ENCODE results near the gene APOC3.

APOC3 gene

DNA sequence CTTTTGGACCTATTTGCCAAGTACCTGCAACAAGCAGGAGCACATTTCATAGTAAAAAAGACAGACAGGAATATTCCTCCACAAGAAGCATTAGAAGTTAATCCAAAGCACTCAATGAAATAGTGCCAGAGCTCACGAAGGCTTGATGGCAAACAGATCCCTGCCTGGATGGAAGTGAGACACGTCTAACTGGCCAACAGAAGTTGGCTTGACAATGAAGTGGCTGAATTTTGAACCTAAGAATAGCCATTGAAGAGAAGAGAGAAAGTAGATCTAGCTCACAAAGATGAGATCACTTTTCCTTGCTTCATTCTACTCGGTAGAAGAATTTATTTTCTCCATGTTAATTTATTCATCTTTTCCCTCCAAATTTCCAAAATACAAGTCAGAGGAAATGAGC is 38.4 kb downstream of the APOC3 start:
- TF ChIP-seq, protein P1, sequence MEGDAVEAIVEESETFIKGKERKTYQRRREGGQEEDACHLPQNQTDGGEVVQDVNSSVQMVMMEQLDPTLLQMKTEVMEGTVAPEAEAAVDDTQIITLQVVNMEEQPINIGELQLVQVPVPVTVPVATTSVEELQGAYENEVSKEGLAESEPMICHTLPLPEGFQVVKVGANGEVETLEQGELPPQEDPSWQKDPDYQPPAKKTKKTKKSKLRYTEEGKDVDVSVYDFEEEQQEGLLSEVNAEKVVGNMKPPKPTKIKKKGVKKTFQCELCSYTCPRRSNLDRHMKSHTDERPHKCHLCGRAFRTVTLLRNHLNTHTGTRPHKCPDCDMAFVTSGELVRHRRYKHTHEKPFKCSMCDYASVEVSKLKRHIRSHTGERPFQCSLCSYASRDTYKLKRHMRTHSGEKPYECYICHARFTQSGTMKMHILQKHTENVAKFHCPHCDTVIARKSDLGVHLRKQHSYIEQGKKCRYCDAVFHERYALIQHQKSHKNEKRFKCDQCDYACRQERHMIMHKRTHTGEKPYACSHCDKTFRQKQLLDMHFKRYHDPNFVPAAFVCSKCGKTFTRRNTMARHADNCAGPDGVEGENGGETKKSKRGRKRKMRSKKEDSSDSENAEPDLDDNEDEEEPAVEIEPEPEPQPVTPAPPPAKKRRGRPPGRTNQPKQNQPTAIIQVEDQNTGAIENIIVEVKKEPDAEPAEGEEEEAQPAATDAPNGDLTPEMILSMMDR (conservative IDR thresholded peaks at IDR 0.05; ENCODE audit: low read depth, low read length), result no peak
- Histone ChIP-seq H2AFZ (ENCODE audit: low read depth) (no peak overlapping the region), H3K79me2 (ENCODE audit: insufficient read depth, low read depth) (no peaks in the 10 kb centered on the region), H3K9ac (no peak overlapping the region), H3K4me3 (IDR thresholded peaks at IDR 0.05; ENCODE audit: insufficient read depth, low read depth, low read length) (no peak overlapping the region), H3K27ac (no peak overlapping the region), H3K36me3 (ENCODE audit: insufficient read depth) (no peaks in the 10 kb centered on the region), H4K20me1 (ENCODE audit: insufficient read depth) (no peaks in the 10 kb centered on the region), H3K4me1 (ENCODE audit: low read depth, poor library complexity, severe bottlenecking) (no peaks in the 10 kb centered on the region), H3K4me2 (no peak overlapping the region), H3K27me3 (ENCODE audit: insufficient read depth, low read depth) (no peaks in the 10 kb centered on the region)

DNA sequence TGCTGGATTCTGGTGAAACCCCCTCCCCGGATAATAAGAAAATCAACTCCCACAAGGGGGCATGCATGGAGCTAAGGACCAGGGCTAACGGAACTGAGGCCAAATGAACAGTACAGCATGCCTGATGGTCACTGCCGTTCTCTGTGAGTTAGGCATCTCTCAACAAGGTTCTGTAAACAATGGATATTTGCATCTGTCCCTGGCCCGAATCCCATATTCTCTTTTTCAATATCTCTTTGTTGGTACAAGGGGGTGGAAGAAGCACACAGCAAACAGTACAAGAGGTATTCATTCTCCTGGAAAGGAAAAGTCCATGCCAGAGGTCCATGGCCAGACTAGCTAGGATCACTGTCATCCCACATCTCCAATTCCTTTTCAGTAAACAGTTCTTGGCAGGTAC is 39.9 kb downstream of the APOC3 start:
- Histone ChIP-seq H3K4me2 (no peak overlapping the region), H3K4me3 (IDR thresholded peaks at IDR 0.05; ENCODE audit: insufficient read depth, low read depth, low read length) (no peak overlapping the region), H3K79me2 (ENCODE audit: insufficient read depth, low read depth) (no peaks in the 10 kb centered on the region), H4K20me1 (ENCODE audit: insufficient read depth) (no peaks in the 10 kb centered on the region), H3K36me3 (ENCODE audit: insufficient read depth) (no peaks in the 10 kb centered on the region), H3K9ac (no peak overlapping the region), H2AFZ (ENCODE audit: low read depth) (no peak overlapping the region), H3K27me3 (ENCODE audit: insufficient read depth, low read depth) (no peaks in the 10 kb centered on the region), H3K4me1 (ENCODE audit: low read depth, poor library complexity, severe bottlenecking) (no peaks in the 10 kb centered on the region), H3K27ac (no peak overlapping the region)
- TF ChIP-seq, protein P1 (conservative IDR thresholded peaks at IDR 0.05; ENCODE audit: low read depth, low read length), result no peak

DNA sequence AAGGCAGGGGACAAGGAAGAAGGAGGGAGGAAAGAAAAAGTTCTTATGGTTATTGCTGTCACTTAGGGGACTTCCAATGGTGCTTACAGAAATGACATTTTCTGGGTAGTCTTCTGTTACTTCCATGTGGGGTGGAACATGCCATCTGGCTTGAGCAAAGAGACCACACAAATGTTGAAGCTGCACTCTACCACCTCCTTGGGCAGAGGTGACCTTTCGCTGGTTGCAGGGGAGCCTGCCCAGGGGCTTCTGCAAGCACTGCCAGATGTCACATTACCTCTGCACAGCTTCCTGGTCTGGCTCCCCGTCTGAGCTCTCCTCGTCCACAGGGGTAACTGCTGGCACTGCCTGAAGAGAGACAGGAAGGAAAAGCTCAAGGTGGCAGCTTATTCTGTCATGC is 40.3 kb downstream of the APOC3 start:
- Histone ChIP-seq H3K4me2 (no peak overlapping the region), H3K79me2 (ENCODE audit: insufficient read depth, low read depth) (no peaks in the 10 kb centered on the region), H2AFZ (ENCODE audit: low read depth) (no peak overlapping the region), H4K20me1 (ENCODE audit: insufficient read depth) (no peaks in the 10 kb centered on the region), H3K4me3 (IDR thresholded peaks at IDR 0.05; ENCODE audit: insufficient read depth, low read depth, low read length) (no peak overlapping the region), H3K27me3 (ENCODE audit: insufficient read depth, low read depth) (no peaks in the 10 kb centered on the region), H3K9ac (no peak overlapping the region), H3K4me1 (ENCODE audit: low read depth, poor library complexity, severe bottlenecking) (no peaks in the 10 kb centered on the region), H3K36me3 (ENCODE audit: insufficient read depth) (no peaks in the 10 kb centered on the region), H3K27ac (no peak overlapping the region)
- TF ChIP-seq, protein P1 (conservative IDR thresholded peaks at IDR 0.05; ENCODE audit: low read depth, low read length), result no peak

DNA sequence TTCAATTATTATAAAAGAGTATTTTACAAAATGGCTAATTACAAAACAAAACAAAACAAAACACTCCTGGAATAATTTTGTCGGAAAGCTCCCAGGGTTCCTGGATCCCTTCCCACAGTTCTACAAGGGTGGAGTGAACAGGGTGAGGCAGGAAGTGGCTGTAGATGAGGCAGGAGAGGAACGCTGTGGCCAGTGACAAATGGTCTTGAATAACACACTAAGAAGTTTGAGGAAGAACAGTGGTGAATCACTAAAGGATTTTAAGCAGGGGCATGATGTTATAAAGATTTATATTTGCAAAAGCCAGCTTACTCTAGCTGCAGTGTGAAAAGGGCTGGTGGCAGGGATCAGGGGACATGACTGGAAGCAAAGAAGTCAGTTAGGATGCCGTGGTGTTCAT is 41.5 kb downstream of the APOC3 start:
- Histone ChIP-seq H3K9ac (no peak overlapping the region), H4K20me1 (ENCODE audit: insufficient read depth) (no peaks in the 10 kb centered on the region), H3K4me1 (ENCODE audit: low read depth, poor library complexity, severe bottlenecking) (no peaks in the 10 kb centered on the region), H3K27ac (no peak overlapping the region), H3K79me2 (ENCODE audit: insufficient read depth, low read depth) (no peaks in the 10 kb centered on the region), H2AFZ (ENCODE audit: low read depth) (no peak overlapping the region), H3K36me3 (ENCODE audit: insufficient read depth) (no peaks in the 10 kb centered on the region), H3K27me3 (ENCODE audit: insufficient read depth, low read depth) (no peaks in the 10 kb centered on the region), H3K4me3 (IDR thresholded peaks at IDR 0.05; ENCODE audit: insufficient read depth, low read depth, low read length) (no peak overlapping the region), H3K4me2 (no peak overlapping the region)
- TF ChIP-seq, protein P1 (conservative IDR thresholded peaks at IDR 0.05; ENCODE audit: low read depth, low read length), result no peak

DNA sequence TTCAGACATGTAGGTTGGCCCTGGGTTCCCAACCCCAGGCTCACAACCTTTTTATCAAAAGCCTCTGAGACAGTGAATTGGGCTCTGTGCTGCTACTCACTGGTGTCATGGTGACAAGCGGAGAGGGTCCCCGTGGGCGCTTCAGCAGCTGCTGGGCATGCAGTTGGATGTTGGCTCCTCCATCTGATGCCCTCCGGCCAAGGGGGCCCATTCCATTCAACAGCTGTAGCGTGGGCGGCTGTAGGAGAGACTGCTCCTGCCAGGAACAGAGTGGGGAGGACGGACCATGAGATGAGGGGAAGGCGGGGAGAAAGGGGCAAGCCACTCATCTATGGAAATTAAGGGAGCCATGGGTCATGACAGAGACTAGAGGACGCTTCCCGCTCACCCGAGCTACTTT is 43.7 kb downstream of the APOC3 start:
- Histone ChIP-seq H3K27me3 (ENCODE audit: insufficient read depth, low read depth) (no peaks in the 10 kb centered on the region), H3K36me3 (ENCODE audit: insufficient read depth) (no peaks in the 10 kb centered on the region), H3K27ac (no peak overlapping the region), H3K4me1 (ENCODE audit: low read depth, poor library complexity, severe bottlenecking) (no peaks in the 10 kb centered on the region), H3K4me3 (IDR thresholded peaks at IDR 0.05; ENCODE audit: insufficient read depth, low read depth, low read length) (no peak overlapping the region), H2AFZ (ENCODE audit: low read depth) (no peak overlapping the region), H3K4me2 (no peak overlapping the region), H4K20me1 (ENCODE audit: insufficient read depth) (no peaks in the 10 kb centered on the region), H3K79me2 (ENCODE audit: insufficient read depth, low read depth) (no peaks in the 10 kb centered on the region), H3K9ac (no peak overlapping the region)
- TF ChIP-seq, protein P1 (conservative IDR thresholded peaks at IDR 0.05; ENCODE audit: low read depth, low read length), result no peak

Measured in KMS-11 (cell line).